H9 (cell line): Measurements from ENCODE around the gene CABP4. TPM values are rescaled to one million over a fixed set of nuclear protein-coding genes. Genes with fewer than 3 reads are reported as not detected.
A peak's percentile ranks its signal among the peaks of the same experiment; 100 is the strongest.

Source experiments
- DNase-seq: peaks from one replicate; pipeline ENCODE4 v3.0.0-alpha.2; 2017
- H2AFZ ChIP-seq: one replicate; pipeline ENCODE4 v1.6.1; 2013; ENCODE audit warnings: mild to moderate bottlenecking, low read length, control low read depth, moderate library complexity
- H2AK5ac ChIP-seq: 2 replicates; pipeline ENCODE4 v1.6.1; 2013; ENCODE audit warnings: low read length, control low read depth, mixed read lengths; ENCODE audit not compliant: insufficient read length
- H2BK120ac ChIP-seq: one replicate; pipeline ENCODE4 v1.6.1; 2013; ENCODE audit warnings: low read depth, mild to moderate bottlenecking, low read length, control low read depth, inconsistent platforms; ENCODE audit not compliant: poor library complexity, severe bottlenecking
- H2BK12ac ChIP-seq: 2 replicates; pipeline ENCODE4 v1.6.1; 2013; ENCODE audit warnings: low read length, control low read depth, mixed read lengths, low read depth; ENCODE audit not compliant: insufficient read length
- H2BK15ac ChIP-seq: 2 replicates; pipeline ENCODE4 v1.6.1; 2013; ENCODE audit warnings: low read depth, low read length, control low read depth
- H2BK20ac ChIP-seq: one replicate; pipeline ENCODE4 v1.6.1; 2013; ENCODE audit warnings: low read depth, mild to moderate bottlenecking, low read length, control low read depth, inconsistent platforms; ENCODE audit not compliant: poor library complexity, severe bottlenecking
- H2BK5ac ChIP-seq: 2 replicates; pipeline ENCODE4 v1.6.1; 2013; ENCODE audit warnings: low read length, control low read depth, mixed read lengths; ENCODE audit not compliant: insufficient read length
- H3K14ac ChIP-seq: 2 replicates; pipeline ENCODE4 v1.6.1; 2013; ENCODE audit warnings: low read length, control low read depth; ENCODE audit not compliant: insufficient read depth
- H3K18ac ChIP-seq: 2 replicates; pipeline ENCODE4 v1.6.1; 2013; ENCODE audit warnings: low read depth, mild to moderate bottlenecking, mixed read lengths, low read length, control low read depth; ENCODE audit not compliant: insufficient read length
- H3K23ac ChIP-seq: 2 replicates; pipeline ENCODE4 v1.6.1; 2013; ENCODE audit warnings: low read length, control low read depth, mixed read lengths, low read depth; ENCODE audit not compliant: insufficient read length
- H3K23me2 ChIP-seq: 2 replicates; pipeline ENCODE4 v1.6.1; 2013; ENCODE audit warnings: low read depth, mild to moderate bottlenecking, mixed read lengths, low read length, control low read depth; ENCODE audit not compliant: insufficient read length, poor library complexity, severe bottlenecking
- H3K27ac ChIP-seq: 2 replicates; pipeline ENCODE4 v1.5.1; 2013; ENCODE audit warnings: low read length, control low read depth, mixed read lengths, low read depth; ENCODE audit not compliant: insufficient read length
- H3K27me3 ChIP-seq: 2 replicates; pipeline ENCODE4 v1.6.1; 2013; ENCODE audit warnings: low read length, control low read depth, inconsistent platforms; ENCODE audit not compliant: insufficient read depth
- H3K4ac ChIP-seq: 2 replicates; pipeline ENCODE4 v1.6.1; 2013; ENCODE audit warnings: low read depth, mild to moderate bottlenecking, control low read depth, inconsistent platforms, low read length, moderate library complexity
- H3K4me1 ChIP-seq: 2 replicates; pipeline ENCODE4 v1.6.1; 2013; ENCODE audit warnings: low read length, control low read depth, inconsistent platforms; ENCODE audit not compliant: insufficient read depth
- H3K4me2 ChIP-seq: 2 replicates; pipeline ENCODE4 v1.6.1; 2013; ENCODE audit warnings: low read length, control low read depth, mixed read lengths; ENCODE audit not compliant: insufficient read length, insufficient read depth
- H3K56ac ChIP-seq: 2 replicates; pipeline ENCODE4 v1.6.1; 2013; ENCODE audit warnings: low read depth, mild to moderate bottlenecking, mixed read lengths, low read length, control low read depth; ENCODE audit not compliant: insufficient read length
- H3K79me1 ChIP-seq: 2 replicates; pipeline ENCODE4 v1.6.1; 2013; ENCODE audit warnings: low read depth, mild to moderate bottlenecking, moderate library complexity, low read length, control low read depth, inconsistent platforms; ENCODE audit not compliant: insufficient read depth, poor library complexity, severe bottlenecking
- H3K79me2 ChIP-seq: 2 replicates; pipeline ENCODE4 v1.6.1; 2013; ENCODE audit warnings: low read length, control low read depth, inconsistent platforms; ENCODE audit not compliant: insufficient read depth
- H3K9ac ChIP-seq: 2 replicates; pipeline ENCODE4 v1.6.1; 2013; ENCODE audit warnings: low read length, control low read depth, mixed read lengths; ENCODE audit not compliant: insufficient read length; ENCODE audit errors: extremely low read depth
- H3K9me3 ChIP-seq: one replicate; pipeline ENCODE4 v1.6.1; 2013; ENCODE audit warnings: low read depth, low read length, inconsistent platforms; ENCODE audit not compliant: control insufficient read depth
- H3T11ph ChIP-seq: one replicate; pipeline ENCODE4 v1.6.1; 2013; ENCODE audit warnings: mild to moderate bottlenecking, low read length, control low read depth, inconsistent platforms
- H4K20me1 ChIP-seq: one replicate; pipeline ENCODE4 v1.6.1; 2013; ENCODE audit not compliant: control insufficient read depth, insufficient read length, insufficient read depth
- H4K5ac ChIP-seq: 2 replicates; pipeline ENCODE4 v1.6.1; 2013; ENCODE audit warnings: low read depth, mild to moderate bottlenecking, mixed read lengths, low read length, control low read depth; ENCODE audit not compliant: insufficient read length
- H4K8ac ChIP-seq: replicated peaks from 2 replicates; pipeline ENCODE4 v1.6.1; 2013; ENCODE audit warnings: low read length, control low read depth, mixed read lengths, low read depth; ENCODE audit not compliant: insufficient read length
- H4K91ac ChIP-seq: 2 replicates; pipeline ENCODE4 v1.6.1; 2013; ENCODE audit warnings: low read depth, mild to moderate bottlenecking, moderate library complexity, mixed read lengths, low read length, control low read depth; ENCODE audit not compliant: insufficient read length
- H3K27ac Mint-ChIP-seq, 3 experiments: 2 replicates in 2 of 3; 3 replicates in 1 of 3; pipeline ENCODE4 v1.8.0; 2020 to 2021; ENCODE audit warnings: mixed read lengths in 3 of 3, mild to moderate bottlenecking in 1 of 3, moderate library complexity in 1 of 3
- H3K27me3 Mint-ChIP-seq: 2 replicates; pipeline ENCODE4 v1.8.0; 2021; ENCODE audit warnings: low read depth, mild to moderate bottlenecking, moderate library complexity, mixed read lengths
- H3K36me3 Mint-ChIP-seq, 3 experiments: 2 replicates in 2 of 3; 3 replicates in 1 of 3; pipeline ENCODE4 v1.8.0; 2020 to 2021; ENCODE audit warnings: low read depth in 3 of 3, mixed read lengths in 3 of 3; ENCODE audit not compliant: insufficient read depth in 1 of 3
- H3K4me1 Mint-ChIP-seq, 2 experiments: 2 replicates each; pipeline ENCODE4 v1.8.0; 2020; ENCODE audit warnings: mixed read lengths in 2 of 2
- H3K4me3 Mint-ChIP-seq, 2 experiments: 2 replicates in 1 of 2; 3 replicates in 1 of 2; pipeline ENCODE4 v1.8.0; 2020 to 2021; ENCODE audit warnings: mild to moderate bottlenecking in 2 of 2, mixed read lengths in 2 of 2, moderate library complexity in 1 of 2
- H3K9me3 Mint-ChIP-seq, 2 experiments: 2 replicates in 1 of 2; 3 replicates in 1 of 2; pipeline ENCODE4 v1.8.0; 2020; ENCODE audit warnings: mild to moderate bottlenecking in 2 of 2, mixed read lengths in 2 of 2, moderate library complexity in 1 of 2
- WGBS: extraction: QIAGEN DNeasy Blood & Tissue Kit; methylation state at CpG from one replicate; pipeline ENCODE4 v1.1.7; 2013; ENCODE audit warnings: missing lambda C conversion rate, low lambda C conversion rate, mixed read lengths; ENCODE audit not compliant: insufficient read length; ENCODE audit errors: extremely low coverage; 5-methylcytosine and 5-hydroxymethylcytosine counted together
- total RNA-seq: library from RNA; stranded (reverse); gene quantifications from 2 replicates; pipeline ENCODE4 v1.2.1, GENCODE V29; 2021
- TF ChIP-seq, protein P1 (sequence below): fragments of 200-600 bp; sonication (generic); conservative IDR thresholded peaks from 3 replicates; pipeline ENCODE4 v1.8.0; 2021; ENCODE audit warnings: antibody characterized with exemption, mild to moderate bottlenecking

CABP4 gene
- total RNA-seq, 1 experiment from 2014 or later = not detected

DNA sequence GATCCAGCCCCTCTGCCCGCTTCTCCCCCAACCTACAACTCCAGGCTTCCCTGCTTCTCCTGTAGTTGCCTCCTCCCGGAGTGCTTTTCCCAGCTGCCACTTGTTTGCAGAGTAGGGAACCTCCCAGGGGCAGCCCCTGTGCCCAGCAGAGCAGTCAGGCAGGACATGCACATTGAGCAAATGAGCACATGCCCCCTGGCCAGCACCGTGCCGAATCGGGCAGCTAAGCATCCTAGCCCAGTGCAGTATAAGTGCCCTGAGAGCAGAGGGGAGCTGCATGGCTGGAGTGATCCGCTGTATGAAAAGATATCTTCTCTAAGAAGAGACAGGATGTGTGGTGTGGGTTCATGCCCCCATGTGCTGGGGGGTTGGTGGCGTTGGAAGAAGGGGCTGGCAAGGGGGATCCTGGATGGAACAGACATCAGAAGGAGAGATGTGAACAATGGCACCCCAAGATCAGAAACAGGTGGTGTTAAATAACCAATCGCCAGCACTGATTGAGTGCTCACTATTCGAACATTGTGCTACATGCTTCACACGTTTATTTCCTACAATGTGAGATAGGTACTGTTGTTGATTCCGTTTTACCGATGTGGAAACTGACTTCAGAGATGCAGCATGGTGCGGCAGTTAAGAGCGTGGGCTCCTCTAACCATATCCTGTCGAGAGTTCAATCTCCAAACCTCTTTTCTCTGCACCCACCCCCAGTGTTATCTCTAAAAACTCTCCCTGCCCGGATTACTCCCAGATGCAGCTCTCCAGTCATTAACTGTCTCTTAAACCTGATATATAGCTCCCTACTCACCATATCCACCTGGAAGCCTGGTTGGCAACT is 28.9 kb downstream of the CABP4 start:
- Histone ChIP-seq H4K5ac (no peak overlapping the region), H3K4me2 (no peak overlapping the region), H2AK5ac (no peak overlapping the region), H3K27ac (no peak overlapping the region), H2AFZ (no peak overlapping the region), H4K8ac (no peak overlapping the region), H4K20me1 (no peaks in the 10 kb centered on the region), H3K18ac (no peak overlapping the region), H3K79me1 (no peaks in the 10 kb centered on the region), H3K14ac (no peak overlapping the region), H3T11ph (no peak overlapping the region), H3K9ac (no peak overlapping the region), H3K27me3 (no peaks in the 10 kb centered on the region; the same call in 1 of the 2 replicates), H3K79me2 (no peaks in the 10 kb centered on the region), H2BK5ac (no peak overlapping the region), H2BK12ac (no peak overlapping the region), H4K91ac (no peak overlapping the region), H2BK120ac (no peak overlapping the region), H3K4me1 (no peaks in the 10 kb centered on the region; the same call in 1 of the 2 replicates), H3K9me3 (no peaks in the 10 kb centered on the region), H3K56ac (no peak overlapping the region), H3K23me2 (no peaks in the 10 kb centered on the region), H3K23ac (no peak overlapping the region), H3K4ac (no peak overlapping the region), H2BK20ac (no peak overlapping the region), H2BK15ac (no peak overlapping the region)
- Mint-ChIP-seq H3K27me3 (peaks cover 28% of the 10 kb centered on the region), H3K4me1 (peaks cover 19 to 25% of the 10 kb centered on the region in 2 experiments), H3K27ac (no peak overlapping the region), H3K4me3 (peak overlapping the region; percentile 83 to 84; a peak in 4 of 5 replicates), H3K36me3 (peaks cover 5 to 12% (median 8%) of the 10 kb centered on the region in 3 experiments; a peak in 6 of 7 replicates), H3K9me3 (no peaks in the 10 kb centered on the region)
- TF ChIP-seq, protein P1, sequence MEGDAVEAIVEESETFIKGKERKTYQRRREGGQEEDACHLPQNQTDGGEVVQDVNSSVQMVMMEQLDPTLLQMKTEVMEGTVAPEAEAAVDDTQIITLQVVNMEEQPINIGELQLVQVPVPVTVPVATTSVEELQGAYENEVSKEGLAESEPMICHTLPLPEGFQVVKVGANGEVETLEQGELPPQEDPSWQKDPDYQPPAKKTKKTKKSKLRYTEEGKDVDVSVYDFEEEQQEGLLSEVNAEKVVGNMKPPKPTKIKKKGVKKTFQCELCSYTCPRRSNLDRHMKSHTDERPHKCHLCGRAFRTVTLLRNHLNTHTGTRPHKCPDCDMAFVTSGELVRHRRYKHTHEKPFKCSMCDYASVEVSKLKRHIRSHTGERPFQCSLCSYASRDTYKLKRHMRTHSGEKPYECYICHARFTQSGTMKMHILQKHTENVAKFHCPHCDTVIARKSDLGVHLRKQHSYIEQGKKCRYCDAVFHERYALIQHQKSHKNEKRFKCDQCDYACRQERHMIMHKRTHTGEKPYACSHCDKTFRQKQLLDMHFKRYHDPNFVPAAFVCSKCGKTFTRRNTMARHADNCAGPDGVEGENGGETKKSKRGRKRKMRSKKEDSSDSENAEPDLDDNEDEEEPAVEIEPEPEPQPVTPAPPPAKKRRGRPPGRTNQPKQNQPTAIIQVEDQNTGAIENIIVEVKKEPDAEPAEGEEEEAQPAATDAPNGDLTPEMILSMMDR = no peak
- no CpG with 5 or more reads among the region's 16 CpGs for WGBS
- DNase-seq = no peak
